HT-29 (cell line): ENCODE data around the gene GABARAP. TPM values are rescaled to one million over a fixed set of nuclear protein-coding genes. Genes with fewer than 3 reads are reported as not detected.

ENCODE experiments used
- DNase-seq: peaks from one replicate; pipeline ENCODE4 v3.0.0-alpha.2; 2015; ENCODE audit warnings: low spot score
- total RNA-seq: library from RNA; depleted of rRNA; stranded (reverse); fragments of >200 nt; shearing (Covaris generic); gene quantifications from 2 replicates; pipeline ENCODE4 v1.2.3, GENCODE V29; 2014; rRNA removed

The GABARAP gene
- total RNA-seq = 72.3 and 84.0 TPM in 2 replicates

GRCh38 chr17:7241783-7242716, at the start of gene GABARAP:
GABARAP (minus strand) TSS chr17:7242449; CDS start chr17:7242330, 119 bp downstream.
- peak; percentile 87 for DNase-seq

- DNase-seq = no peak
Measured at GRCh38 chr17:7290685-7291084, 48.4 kb upstream of the GABARAP start.

DNA sequence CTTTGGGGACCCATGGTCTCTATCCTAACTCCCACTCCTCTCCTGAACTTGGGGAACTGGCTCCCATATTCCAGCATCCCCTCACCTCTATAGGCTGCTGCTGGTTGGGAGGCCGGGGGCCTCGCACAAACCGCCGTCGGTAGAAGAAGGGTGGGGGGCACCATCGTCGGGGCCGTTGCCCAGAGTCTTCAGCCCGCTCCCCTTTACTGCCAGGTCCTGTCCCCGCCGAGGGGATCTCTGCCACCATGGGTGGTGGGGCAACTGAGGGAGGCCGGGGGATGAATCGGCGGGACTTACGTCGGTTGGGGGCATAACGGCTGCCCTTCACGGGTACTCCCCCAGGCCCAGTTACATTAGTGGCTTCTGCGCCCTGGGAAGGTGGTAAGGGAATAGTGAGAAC, 47.9 kb upstream of the GABARAP start:
- no peak for DNase-seq

GRCh38 chr17:7289256-7290032, 47.2 kb upstream of the GABARAP start:
- no peak for DNase-seq

DNA sequence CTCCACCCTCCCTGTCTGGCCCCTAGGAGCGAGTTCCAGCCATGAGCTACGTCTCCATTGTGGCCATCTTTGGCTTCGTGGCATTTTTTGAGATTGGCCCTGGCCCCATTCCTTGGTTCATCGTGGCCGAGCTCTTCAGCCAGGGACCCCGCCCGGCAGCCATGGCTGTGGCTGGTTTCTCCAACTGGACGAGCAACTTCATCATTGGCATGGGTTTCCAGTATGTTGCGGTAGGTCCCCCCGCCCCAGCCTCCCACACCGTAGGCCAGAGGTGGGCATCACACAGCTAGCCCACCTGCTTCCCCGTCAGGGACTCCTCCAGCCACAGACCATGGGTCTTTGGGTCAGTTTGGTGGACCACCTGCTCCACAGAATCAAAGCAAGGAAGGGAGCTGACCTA, 43.4 kb upstream of the GABARAP start:
- no peak for DNase-seq

GRCh38 chr17:7284911-7285310, 42.7 kb upstream of the GABARAP start:
- DNase-seq = no peak

GRCh38 chr17:7283471-7284216, 41.4 kb upstream of the GABARAP start:
- no peak for DNase-seq

DNA sequence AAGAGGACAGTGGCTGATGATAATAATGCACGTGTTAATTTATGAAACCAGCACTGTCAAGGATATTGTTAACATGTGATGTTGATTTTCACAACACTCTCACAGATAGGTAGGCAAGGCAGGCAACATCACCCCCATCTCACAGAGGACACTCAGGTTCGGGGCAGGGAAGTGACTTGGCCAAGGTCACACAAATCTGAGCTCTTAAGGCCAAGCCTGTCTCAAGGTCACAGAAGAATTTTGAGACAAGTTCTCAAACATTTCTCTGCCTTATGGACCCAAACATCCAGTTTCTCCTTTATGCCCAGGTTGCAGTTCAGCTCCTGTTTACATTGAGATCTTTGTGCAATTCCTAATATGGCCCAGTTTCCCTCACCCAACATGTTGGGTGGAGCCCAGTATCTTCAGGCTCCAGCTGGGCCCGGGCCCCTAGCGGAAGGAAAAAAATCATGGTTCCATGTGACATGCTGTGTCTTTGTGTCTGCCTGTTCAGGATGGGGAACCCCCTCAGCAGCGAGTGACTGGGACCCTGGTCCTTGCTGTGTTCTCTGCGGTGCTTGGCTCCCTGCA, 40.6 kb upstream of the GABARAP start:
- no peak for DNase-seq

GRCh38 chr17:7281953-7282751, 39.9 kb upstream of the GABARAP start:
- no peak for DNase-seq

- peak; percentile 93 for DNase-seq
Measured at GRCh38 chr17:7281074-7281952, 39.1 kb upstream of the GABARAP start, which contains the start of gene SLC2A4. SLC2A4 (plus strand) TSS chr17:7281718; CDS start chr17:7281935, 217 bp downstream.

DNA sequence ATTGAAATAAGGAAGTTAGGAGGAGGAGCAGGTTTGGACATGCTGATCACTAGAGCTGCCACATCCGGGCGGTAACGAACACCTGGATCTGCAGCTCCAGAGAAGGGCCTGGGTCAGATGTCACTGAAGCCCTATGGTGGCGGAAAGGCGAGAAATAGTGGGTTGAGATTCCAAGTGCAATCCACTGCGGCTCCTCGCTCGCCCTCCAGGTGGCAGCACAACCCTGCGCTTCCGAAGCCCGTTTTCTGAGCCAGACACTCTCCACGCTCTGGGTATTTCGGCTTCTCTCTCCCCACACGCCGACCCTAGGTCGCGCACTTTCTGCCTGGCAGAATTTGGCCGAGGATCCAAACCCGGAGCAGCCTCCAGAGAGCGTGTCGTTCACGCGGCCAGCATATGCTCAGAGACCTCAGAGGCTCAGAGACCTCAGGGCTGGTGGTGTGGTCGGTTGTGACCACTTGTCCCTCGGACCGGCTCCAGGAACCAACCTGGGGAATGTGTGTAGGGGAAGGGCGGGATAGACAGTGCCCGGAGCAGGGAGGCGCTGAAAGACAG, 38.3 kb upstream of the GABARAP start:
- peak; percentile 88 for DNase-seq

GRCh38 chr17:7279448-7279847, 37.2 kb upstream of the GABARAP start:
- DNase-seq = no peak

- no peak for DNase-seq
Measured at GRCh38 chr17:7266784-7267183, 24.5 kb upstream of the GABARAP start.

DNA sequence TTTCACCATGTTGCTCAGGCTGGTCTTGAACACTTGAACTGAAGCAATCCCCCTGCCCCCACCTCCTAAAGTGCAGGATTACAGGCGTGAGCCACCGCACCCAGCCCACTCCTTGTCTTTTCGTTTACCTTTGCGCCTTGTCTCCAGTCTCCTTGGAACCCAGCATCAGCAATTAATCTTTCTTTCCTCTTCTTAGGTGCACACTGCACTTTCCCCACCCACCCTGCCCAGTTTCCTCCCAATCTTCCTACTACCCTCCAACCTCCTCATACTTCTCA, 21.5 kb upstream of the GABARAP start:
- no peak for DNase-seq

DNA sequence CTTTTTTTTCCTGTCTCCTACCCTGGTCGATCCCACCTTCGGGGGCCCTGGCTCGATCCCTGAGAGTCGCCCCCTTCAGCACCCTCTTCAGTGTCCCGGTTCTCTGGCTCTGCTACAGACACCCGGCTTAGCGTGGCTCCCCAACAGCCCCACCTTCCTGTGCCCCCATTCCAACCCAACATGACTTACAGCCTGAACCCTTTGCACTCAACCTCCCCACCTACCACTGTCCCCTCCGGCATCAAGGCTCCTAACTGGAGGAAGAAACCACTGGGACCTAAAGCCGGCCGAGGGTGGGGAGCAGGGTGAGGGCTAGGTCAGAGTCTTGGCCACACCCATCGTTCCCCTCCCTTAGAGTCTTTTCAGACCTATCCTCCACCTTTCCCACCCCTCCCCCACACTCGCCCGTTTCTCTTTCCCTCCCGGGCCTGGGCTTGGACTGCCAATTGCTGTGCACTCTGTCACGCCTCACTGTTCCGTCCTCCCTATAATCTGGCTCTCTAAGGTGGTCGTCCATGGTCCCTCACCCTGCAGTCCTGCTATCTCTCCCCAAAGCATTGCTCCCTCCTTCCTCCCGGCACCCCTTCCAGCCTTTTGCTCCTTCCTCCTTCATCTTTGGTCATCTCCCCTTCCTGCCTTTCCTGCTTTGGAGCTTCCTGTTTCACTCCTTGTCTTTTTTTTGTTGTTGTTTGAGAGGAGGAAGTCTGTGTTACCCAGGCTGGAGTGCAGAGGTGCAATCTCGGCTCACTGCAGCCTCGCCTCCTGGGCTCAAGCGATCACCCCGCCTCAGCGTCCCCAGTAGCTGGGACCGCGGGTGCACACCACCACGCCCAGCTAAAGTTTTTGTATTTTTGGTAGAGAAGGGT, 20.9 kb upstream of the GABARAP start:
- peak; percentile 85 for DNase-seq

- peak; percentile 92 for DNase-seq
Measured at GRCh38 chr17:7262192-7262934, 20.1 kb upstream of the GABARAP start, which contains the start of gene CLDN7. CLDN7 (minus strand) TSS chr17:7262478; CDS start chr17:7262043, 435 bp downstream.

- DNase-seq = no peak
Measured at GRCh38 chr17:7261379-7262191, 19.3 kb upstream of the GABARAP start.
